Upper lobe of left lung (tissue), 4 donors: ENCODE measurements around the gene TDRKH.

Source experiments
- POLR2A ChIP-seq, 4 donors: fragments of 450-650 bp; IDR thresholded peaks; one replicate each; pipeline ENCODE4 v1.5.1; 2016 to 2017; ENCODE audit warnings: antibody characterized with exemption in 4 of 4, mild to moderate bottlenecking in 2 of 4
- POLR2AphosphoS5 ChIP-seq, 2 donors: sonication (generic); formaldehyde crosslinking; IDR thresholded peaks; one replicate each; pipeline ENCODE4 v1.5.1; 2017; ENCODE audit warnings: antibody characterized with exemption in 2 of 2
- TF ChIP-seq, protein P1 (sequence below), 6 experiments: fragments of 450-650 bp in 4 of 6; fragments of 200-600 bp in 2 of 6; sonication (generic) in 2 of 6; IDR thresholded peaks; one replicate each; pipeline ENCODE4 v1.5.1; 2016 to 2019; ENCODE audit warnings: antibody characterized with exemption in 6 of 6

GRCh38 chr1:151819227-151819835, 29.0 kb upstream of the TDRKH start:
- TF ChIP-seq, protein P1, sequence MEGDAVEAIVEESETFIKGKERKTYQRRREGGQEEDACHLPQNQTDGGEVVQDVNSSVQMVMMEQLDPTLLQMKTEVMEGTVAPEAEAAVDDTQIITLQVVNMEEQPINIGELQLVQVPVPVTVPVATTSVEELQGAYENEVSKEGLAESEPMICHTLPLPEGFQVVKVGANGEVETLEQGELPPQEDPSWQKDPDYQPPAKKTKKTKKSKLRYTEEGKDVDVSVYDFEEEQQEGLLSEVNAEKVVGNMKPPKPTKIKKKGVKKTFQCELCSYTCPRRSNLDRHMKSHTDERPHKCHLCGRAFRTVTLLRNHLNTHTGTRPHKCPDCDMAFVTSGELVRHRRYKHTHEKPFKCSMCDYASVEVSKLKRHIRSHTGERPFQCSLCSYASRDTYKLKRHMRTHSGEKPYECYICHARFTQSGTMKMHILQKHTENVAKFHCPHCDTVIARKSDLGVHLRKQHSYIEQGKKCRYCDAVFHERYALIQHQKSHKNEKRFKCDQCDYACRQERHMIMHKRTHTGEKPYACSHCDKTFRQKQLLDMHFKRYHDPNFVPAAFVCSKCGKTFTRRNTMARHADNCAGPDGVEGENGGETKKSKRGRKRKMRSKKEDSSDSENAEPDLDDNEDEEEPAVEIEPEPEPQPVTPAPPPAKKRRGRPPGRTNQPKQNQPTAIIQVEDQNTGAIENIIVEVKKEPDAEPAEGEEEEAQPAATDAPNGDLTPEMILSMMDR (IDR thresholded peaks at IDR 0.05), result no peak
- TF ChIP-seq POLR2A (IDR thresholded peaks at IDR 0.05) (no peak), POLR2AphosphoS5 (IDR thresholded peaks at IDR 0.05) (no peak)
